ENCODE data around the gene TRRAP.

TRRAP gene

GRCh38 chr7:98913612-98914011 is 35.3 kb downstream of the TRRAP start:
- ChIA-PET CTCF (no interaction called here), POLR2A (no interaction called here)
- Histone ChIP-seq H3K4me1 (ENCODE audit: control insufficient read depth, insufficient read depth, low read length) (no peaks in the 10 kb centered on the region), H3K27ac (ENCODE audit: extremely low read depth, low read depth, low read length) (no peak overlapping the region), H3K4me3 (ENCODE audit: low read depth, low read length) (no peak overlapping the region), H3K9me3 (ENCODE audit: control insufficient read depth, insufficient read depth, low read depth, low read length) (no peaks in the 10 kb centered on the region), H3K36me3 (ENCODE audit: control insufficient read depth in 2 of 2, insufficient read depth in 1 of 2, low read length in 2 of 2) (peaks cover 68 to 90% of the 10 kb centered on the region in 2 experiments)
- TF ChIP-seq PRDM6 (tag by site-specific recombination; IDR thresholded peaks at IDR 0.05) (peak; percentile 43), KLF10 (tag by site-specific recombination; IDR thresholded peaks at IDR 0.05) (no peak)

GRCh38 chr7:98917331-98917730 is 39.0 kb downstream of the TRRAP start:
- TF ChIP-seq ZNF48 (tag by site-specific recombination; IDR thresholded peaks at IDR 0.05) (no peak), KLF17 (tag by site-specific recombination; IDR thresholded peaks at IDR 0.05) (no peak), ZNF132 (tag by site-specific recombination; IDR thresholded peaks at IDR 0.05; ENCODE audit: borderline replicate concordance) (no peak), ZNF707 (tag by site-specific recombination; IDR thresholded peaks at IDR 0.05) (no peak), ZNF555 (tag by site-specific recombination; conservative IDR thresholded peaks at IDR 0.05) (no peak)
- Histone ChIP-seq H3K36me3 (ENCODE audit: control insufficient read depth in 2 of 2, insufficient read depth in 1 of 2, low read length in 2 of 2) (peaks cover 73 to 90% of the 10 kb centered on the region in 2 experiments), H3K9me3 (ENCODE audit: control insufficient read depth, insufficient read depth, low read depth, low read length) (no peaks in the 10 kb centered on the region), H3K27ac (ENCODE audit: extremely low read depth, low read depth, low read length) (no peak overlapping the region), H3K4me1 (ENCODE audit: control insufficient read depth, insufficient read depth, low read length) (no peaks in the 10 kb centered on the region), H3K4me3 (ENCODE audit: low read depth, low read length) (no peak overlapping the region)
- ChIA-PET CTCF (no interaction called here), POLR2A (no interaction called here)

GRCh38 chr7:98921608-98922372 is 43.5 kb downstream of the TRRAP start:
- TF ChIP-seq SP7 (tag by site-specific recombination; IDR thresholded peaks at IDR 0.05) (no peak), ZNF514 (tag by site-specific recombination; IDR thresholded peaks at IDR 0.05) (no peak), BCL6B (tag by site-specific recombination; IDR thresholded peaks at IDR 0.05) (no peak), ZSCAN16 (tag by site-specific recombination; IDR thresholded peaks at IDR 0.05) (no peak), ELK4 (IDR thresholded peaks at IDR 0.05; ENCODE audit: borderline replicate concordance, low read depth, low read length) (no peak), ZNF501 (tag by site-specific recombination; IDR thresholded peaks at IDR 0.05) (no peak), ZNF391 (tag by site-specific recombination; IDR thresholded peaks at IDR 0.05; ENCODE audit: borderline replicate concordance, low read depth) (no peak), ZNF704 (tag by site-specific recombination; IDR thresholded peaks at IDR 0.05) (no peak), ZBTB44 (tag by site-specific recombination; IDR thresholded peaks at IDR 0.05) (no peak), ZBTB21 (tag by site-specific recombination; IDR thresholded peaks at IDR 0.05) (no peak), ZNF140 (tag by site-specific recombination; IDR thresholded peaks at IDR 0.05) (no peak), HOXD13 (CRISPR knock-in tag; IDR thresholded peaks at IDR 0.05; ENCODE audit: borderline replicate concordance) (no peak)
- ChIA-PET POLR2A (no interaction called here), CTCF (interaction anchor here (0.6 kb wide), 1 partner anchor 61 kb away, joined by 3 read pairs; no protein-coding TSS in a partner anchor)
- Histone ChIP-seq H3K9me3 (ENCODE audit: control insufficient read depth, insufficient read depth, low read depth, low read length) (no peaks in the 10 kb centered on the region), H3K4me3 (ENCODE audit: low read depth, low read length) (no peak overlapping the region), H3K4me1 (ENCODE audit: control insufficient read depth, insufficient read depth, low read length) (no peaks in the 10 kb centered on the region), H3K27ac (ENCODE audit: extremely low read depth, low read depth, low read length) (no peak overlapping the region), H3K36me3 (ENCODE audit: control insufficient read depth in 2 of 2, insufficient read depth in 1 of 2, low read length in 2 of 2) (peaks cover 64 to 91% of the 10 kb centered on the region in 2 experiments)

Data from HEK293 (cell line).